GM21381 (cell line): ENCODE data around the gene TPGS1.

Experiments
- ATAC-seq: cut with Tn5 transposase; IDR thresholded peaks from one replicate; pipeline ENCODE4 v1.9.1; 2021; ENCODE audit warnings: mild to moderate bottlenecking, moderate library complexity; ENCODE audit not compliant: unreplicated experiment

Gene TPGS1

GRCh38 chr19:507286-508203 is at the start of gene TPGS1:
Gene TPGS1 (plus strand): TSS chr19:507497. CDS start chr19:507507, 10 bp downstream.
- peak; percentile 59 for ATAC-seq

GRCh38 chr19:457636-458035 is 49.7 kb upstream of the TPGS1 start:
- no peak for ATAC-seq

- no peak for ATAC-seq
These were observed 48.9 kb upstream of the TPGS1 start for GRCh38 chr19:458091-459042.

GRCh38 chr19:459724-460511 is 47.4 kb upstream of the TPGS1 start:
- no peak for ATAC-seq

- ATAC-seq, result no peak
These were observed 46.2 kb upstream of the TPGS1 start, which contains the start of gene SHC2 for GRCh38 chr19:460877-461720. Gene SHC2 (minus strand): TSS chr19:461033. CDS start chr19:460996, 37 bp downstream.

GRCh38 chr19:461721-462551 is 45.4 kb upstream of the TPGS1 start:
- no peak for ATAC-seq

- ATAC-seq, result no peak
These were observed 43.7 kb upstream of the TPGS1 start for GRCh38 chr19:463483-464207.

GRCh38 chr19:464208-464545 is 43.1 kb upstream of the TPGS1 start:
- ATAC-seq, result no peak

GRCh38 chr19:465056-465816 is 42.1 kb upstream of the TPGS1 start:
- ATAC-seq, result no peak

- ATAC-seq, result no peak
These were observed 39.7 kb upstream of the TPGS1 start for GRCh38 chr19:467554-467953.

GRCh38 chr19:468587-469256 is 38.6 kb upstream of the TPGS1 start:
- ATAC-seq, result no peak

- no peak for ATAC-seq
These were observed 37.5 kb upstream of the TPGS1 start for GRCh38 chr19:469833-470232.

GRCh38 chr19:470701-471100 is 36.6 kb upstream of the TPGS1 start:
- no peak for ATAC-seq

- no peak for ATAC-seq
These were observed 35.1 kb upstream of the TPGS1 start for GRCh38 chr19:472005-472858.

- ATAC-seq, result no peak
These were observed 32.9 kb upstream of the TPGS1 start for GRCh38 chr19:474126-475078.
